HepG2 (cell line): Measurements from ENCODE around the gene LMAN2. TPM values are rescaled to one million over a fixed set of nuclear protein-coding genes. Genes with fewer than 3 reads are reported as not detected.

Source experiments
- BATF2 ChIP-seq: sonication (generic); formaldehyde crosslinking; IDR thresholded peaks from 2 replicates; pipeline ENCODE4 v1.8.0; 2022; ENCODE audit warnings: mild to moderate bottlenecking, missing genetic modification reagents, moderate library complexity
- CEBPG ChIP-seq: IDR thresholded peaks from 2 replicates; pipeline ENCODE4 v1.6.1; 2016
- CHD4 ChIP-seq: fragments of 200-600 bp; sonication (generic); IDR thresholded peaks from 2 replicates; pipeline ENCODE4 v1.7.0; 2017; ENCODE audit warnings: mild to moderate bottlenecking, low read length, borderline replicate concordance
- CREB1 ChIP-seq, 2 experiments: fragments of 450-650 bp in 1 of 2; IDR thresholded peaks; 2 replicates each; pipeline ENCODE4 v1.6.1; 2016 to 2017; ENCODE audit warnings: control low read depth in 1 of 2, mild to moderate bottlenecking in 1 of 2, missing compliant biosample characterization in 1 of 2, missing genetic modification characterization in 1 of 2
- DDIT3 ChIP-seq: sonication (generic); formaldehyde crosslinking; IDR thresholded peaks from 2 replicates; pipeline ENCODE4 v1.4.0; 2020; ENCODE audit warnings: mild to moderate bottlenecking, missing genetic modification reagents
- FOSL2 ChIP-seq: sonication (generic); formaldehyde crosslinking; IDR thresholded peaks from 2 replicates; pipeline ENCODE4 v1.4.0; 2020; ENCODE audit warnings: missing genetic modification reagents
- GATA4 ChIP-seq: sonication (generic); IDR thresholded peaks from 2 replicates; pipeline ENCODE4 v1.6.1; 2016; ENCODE audit warnings: antibody characterized with exemption, low read depth, borderline replicate concordance
- IKZF4 ChIP-seq: sonication (generic); formaldehyde crosslinking; IDR thresholded peaks from 2 replicates; pipeline ENCODE4 v1.5.1; 2020; ENCODE audit warnings: borderline replicate concordance, mild to moderate bottlenecking, low read depth, missing genetic modification reagents; ENCODE audit errors: not compliant biosample characterization
- KLF6 ChIP-seq: IDR thresholded peaks from 2 replicates; pipeline ENCODE4 v1.8.0; 2016; ENCODE audit warnings: missing biosample characterization, missing genetic modification reagents
- MAFG ChIP-seq: sonication (generic); formaldehyde crosslinking; IDR thresholded peaks from 2 replicates; pipeline ENCODE4 v1.5.1; 2020; ENCODE audit warnings: mild to moderate bottlenecking, missing genetic modification reagents
- MIER3 ChIP-seq: IDR thresholded peaks from 2 replicates; pipeline ENCODE4 v1.6.1; 2016; ENCODE audit warnings: missing compliant biosample characterization, borderline replicate concordance
- MYNN ChIP-seq: sonication (generic); formaldehyde crosslinking; IDR thresholded peaks from 2 replicates; pipeline ENCODE4 v1.4.0; 2020; ENCODE audit warnings: mild to moderate bottlenecking, low read depth, missing genetic modification reagents
- PCBP1 ChIP-seq: fragments of 200-400 bp; formaldehyde crosslinking; IDR thresholded peaks from 2 replicates; pipeline ENCODE4 v1.6.1; 2017; ENCODE audit warnings: mild to moderate bottlenecking, low read depth, low read length, borderline replicate concordance
- POLR2G ChIP-seq: fragments of 200-400 bp; formaldehyde crosslinking; IDR thresholded peaks from 2 replicates; pipeline ENCODE4 v1.6.1; 2018; ENCODE audit warnings: mild to moderate bottlenecking, low read depth, low read length, moderate library complexity
- RARA ChIP-seq: IDR thresholded peaks from 2 replicates; pipeline ENCODE4 v1.6.1; 2016; ENCODE audit warnings: missing genetic modification reagents, missing compliant biosample characterization
- RBFOX2 ChIP-seq: fragments of 200-400 bp; formaldehyde crosslinking; IDR thresholded peaks from 2 replicates; pipeline ENCODE4 v1.6.1; 2017; ENCODE audit warnings: low read depth, mild to moderate bottlenecking, low read length
- TOE1 ChIP-seq: sonication (generic); formaldehyde crosslinking; IDR thresholded peaks from 2 replicates; pipeline ENCODE4 v1.4.0; 2020; ENCODE audit warnings: mild to moderate bottlenecking, missing genetic modification reagents
- ZBTB8A ChIP-seq: sonication (generic); formaldehyde crosslinking; IDR thresholded peaks from 2 replicates; pipeline ENCODE4 v1.4.0; 2020; ENCODE audit warnings: mild to moderate bottlenecking, low read depth, missing genetic modification reagents, borderline replicate concordance
- ZFP36L1 ChIP-seq: sonication (generic); formaldehyde crosslinking; IDR thresholded peaks from 2 replicates; pipeline ENCODE4 v1.8.0; 2022; ENCODE audit warnings: mild to moderate bottlenecking, missing genetic modification reagents, moderate library complexity
- ZFP41 ChIP-seq: sonication (generic); formaldehyde crosslinking; IDR thresholded peaks from 2 replicates; pipeline ENCODE4 v1.4.0; 2020; ENCODE audit warnings: mild to moderate bottlenecking, missing genetic modification reagents, borderline replicate concordance
- ZIK1 ChIP-seq: sonication (generic); formaldehyde crosslinking; IDR thresholded peaks from 2 replicates; pipeline ENCODE4 v1.5.0; 2020; ENCODE audit warnings: mild to moderate bottlenecking, low read depth, missing genetic modification reagents, borderline replicate concordance
- ZNF484 ChIP-seq: sonication (generic); formaldehyde crosslinking; IDR thresholded peaks from 2 replicates; pipeline ENCODE4 v1.5.1; 2020; ENCODE audit warnings: mild to moderate bottlenecking, low read depth, missing genetic modification reagents, borderline replicate concordance
- ZNF547 ChIP-seq: sonication (generic); formaldehyde crosslinking; IDR thresholded peaks from 2 replicates; pipeline ENCODE4 v1.5.1; 2020; ENCODE audit warnings: mild to moderate bottlenecking, missing genetic modification reagents
- ZNF589 ChIP-seq: sonication (generic); formaldehyde crosslinking; conservative IDR thresholded peaks from 2 replicates; pipeline ENCODE4 v1.8.0; 2022; ENCODE audit warnings: mild to moderate bottlenecking, moderate library complexity, missing genetic modification reagents
- ZNF775 ChIP-seq: sonication (generic); formaldehyde crosslinking; IDR thresholded peaks from 2 replicates; pipeline ENCODE4 v1.4.0; 2020; ENCODE audit warnings: missing genetic modification reagents, mild to moderate bottlenecking, moderate library complexity, borderline replicate concordance
- ZNF781 ChIP-seq: sonication (generic); formaldehyde crosslinking; IDR thresholded peaks from 2 replicates; pipeline ENCODE4 v1.5.1; 2020; ENCODE audit warnings: borderline replicate concordance, mild to moderate bottlenecking, missing genetic modification reagents; ENCODE audit errors: not compliant biosample characterization
- polyA plus RNA-seq, 8 experiments: library from polyadenylated mRNA; depleted of rRNA in 3 of 8; stranded (reverse) in 7 of 8; unstranded in 1 of 8; fragments of >200 nt; fragmentation: Illumina TruSeq in 4 of 8; extraction: Trizol in 4 of 8; gene quantifications; 2 replicates each; pipeline versions ENCODE4 v1.2.1 to v1.2.3, GENCODE V29; 2011 to 2016; ENCODE audit warnings: low read depth in 4 of 8, missing spikeins in 1 of 8, mixed read lengths in 1 of 8; ENCODE audit not compliant: insufficient read depth in 1 of 8
- total RNA-seq, 5 experiments: library from RNA; depleted of rRNA; stranded (reverse); fragments of >200 nt; fragmentation: Illumina TruSeq; extraction: Trizol; gene quantifications; 2 replicates each; pipeline ENCODE4 v1.2.3, GENCODE V29; 2016; ENCODE audit warnings: low read depth in 1 of 5
- TF ChIP-seq, protein P1 (sequence below): sonication (generic); formaldehyde crosslinking; IDR thresholded peaks from 2 replicates; pipeline ENCODE4 v1.4.0; 2020; ENCODE audit warnings: missing genetic modification reagents, borderline replicate concordance

Gene LMAN2
- total and polyA plus RNA-seq, 2 of the 13 experiments (the other 11 are each of a cell fraction or from before 2014, with no cell fraction given), result 191 to 197 TPM

GRCh38 chr5:177327539-177328522 is 23.6 kb downstream of the LMAN2 start (continued):
- TF ChIP-seq ZNF781 (no peak), MAFG (no peak), ZNF775 (no peak), CHD4 (no peak), KLF6 (no peak), MIER3 (no peak), ZNF484 (no peak), RBFOX2 (no peak), TOE1 (CRISPR knock-in tag) (no peak), CREB1 (IDR thresholded peaks at IDR 0.05) (no peak), CREB1 (CRISPR knock-in tag; IDR thresholded peaks at IDR 0.05) (no peak), MYNN (CRISPR knock-in tag) (no peak), GATA4 (no peak), CEBPG (CRISPR knock-in tag) (no peak), RARA (CRISPR knock-in tag) (no peak), ZNF547 (CRISPR knock-in tag) (no peak), ZNF589 (CRISPR knock-in tag) (no peak), ZBTB8A (CRISPR knock-in tag) (no peak), FOSL2 (CRISPR knock-in tag) (peak; percentile 66; the same call in 1 of the 2 replicates), ZFP41 (CRISPR knock-in tag) (no peak), IKZF4 (CRISPR knock-in tag) (no peak), ZIK1 (CRISPR knock-in tag) (no peak), POLR2G (no peak), BATF2 (CRISPR knock-in tag) (no peak), DDIT3 (CRISPR knock-in tag) (no peak), ZFP36L1 (no peak), PCBP1 (no peak)
- TF ChIP-seq, protein P1, sequence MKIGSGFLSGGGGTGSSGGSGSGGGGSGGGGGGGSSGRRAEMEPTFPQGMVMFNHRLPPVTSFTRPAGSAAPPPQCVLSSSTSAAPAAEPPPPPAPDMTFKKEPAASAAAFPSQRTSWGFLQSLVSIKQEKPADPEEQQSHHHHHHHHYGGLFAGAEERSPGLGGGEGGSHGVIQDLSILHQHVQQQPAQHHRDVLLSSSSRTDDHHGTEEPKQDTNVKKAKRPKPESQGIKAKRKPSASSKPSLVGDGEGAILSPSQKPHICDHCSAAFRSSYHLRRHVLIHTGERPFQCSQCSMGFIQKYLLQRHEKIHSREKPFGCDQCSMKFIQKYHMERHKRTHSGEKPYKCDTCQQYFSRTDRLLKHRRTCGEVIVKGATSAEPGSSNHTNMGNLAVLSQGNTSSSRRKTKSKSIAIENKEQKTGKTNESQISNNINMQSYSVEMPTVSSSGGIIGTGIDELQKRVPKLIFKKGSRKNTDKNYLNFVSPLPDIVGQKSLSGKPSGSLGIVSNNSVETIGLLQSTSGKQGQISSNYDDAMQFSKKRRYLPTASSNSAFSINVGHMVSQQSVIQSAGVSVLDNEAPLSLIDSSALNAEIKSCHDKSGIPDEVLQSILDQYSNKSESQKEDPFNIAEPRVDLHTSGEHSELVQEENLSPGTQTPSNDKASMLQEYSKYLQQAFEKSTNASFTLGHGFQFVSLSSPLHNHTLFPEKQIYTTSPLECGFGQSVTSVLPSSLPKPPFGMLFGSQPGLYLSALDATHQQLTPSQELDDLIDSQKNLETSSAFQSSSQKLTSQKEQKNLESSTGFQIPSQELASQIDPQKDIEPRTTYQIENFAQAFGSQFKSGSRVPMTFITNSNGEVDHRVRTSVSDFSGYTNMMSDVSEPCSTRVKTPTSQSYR (CRISPR knock-in tag), result no peak
